Fibroblast of skin of abdomen (primary cell): ENCODE data around the gene TMEM50B. TPM values are rescaled to one million over a fixed set of nuclear protein-coding genes. Genes with fewer than 3 reads are reported as not detected.
A peak's percentile ranks its signal among the peaks of the same experiment; 100 is the strongest.
"Not testable (repeated sequence)": the region's sequence is repeated elsewhere in the genome, so short reads cannot be mapped to it uniquely, and the experiment has no call there.

Experiments
- DNase-seq: peaks from one replicate; pipeline ENCODE4 v3.0.0-alpha.2; 2013
- polyA plus RNA-seq, 2 experiments: library from polyadenylated mRNA; unstranded; fragments of 120-200 nt; gene quantifications; one replicate each; pipeline ENCODE4 v1.2.1, GENCODE V29; 2013; ENCODE audit not compliant: insufficient read length in 2 of 2

The TMEM50B gene
- 29.3 TPM for polyA plus RNA-seq (2013, experiment 1 of 2; ENCODE audit: insufficient read length)
- 26.5 TPM for polyA plus RNA-seq (2013, experiment 2 of 2; ENCODE audit: insufficient read length)

DNA sequence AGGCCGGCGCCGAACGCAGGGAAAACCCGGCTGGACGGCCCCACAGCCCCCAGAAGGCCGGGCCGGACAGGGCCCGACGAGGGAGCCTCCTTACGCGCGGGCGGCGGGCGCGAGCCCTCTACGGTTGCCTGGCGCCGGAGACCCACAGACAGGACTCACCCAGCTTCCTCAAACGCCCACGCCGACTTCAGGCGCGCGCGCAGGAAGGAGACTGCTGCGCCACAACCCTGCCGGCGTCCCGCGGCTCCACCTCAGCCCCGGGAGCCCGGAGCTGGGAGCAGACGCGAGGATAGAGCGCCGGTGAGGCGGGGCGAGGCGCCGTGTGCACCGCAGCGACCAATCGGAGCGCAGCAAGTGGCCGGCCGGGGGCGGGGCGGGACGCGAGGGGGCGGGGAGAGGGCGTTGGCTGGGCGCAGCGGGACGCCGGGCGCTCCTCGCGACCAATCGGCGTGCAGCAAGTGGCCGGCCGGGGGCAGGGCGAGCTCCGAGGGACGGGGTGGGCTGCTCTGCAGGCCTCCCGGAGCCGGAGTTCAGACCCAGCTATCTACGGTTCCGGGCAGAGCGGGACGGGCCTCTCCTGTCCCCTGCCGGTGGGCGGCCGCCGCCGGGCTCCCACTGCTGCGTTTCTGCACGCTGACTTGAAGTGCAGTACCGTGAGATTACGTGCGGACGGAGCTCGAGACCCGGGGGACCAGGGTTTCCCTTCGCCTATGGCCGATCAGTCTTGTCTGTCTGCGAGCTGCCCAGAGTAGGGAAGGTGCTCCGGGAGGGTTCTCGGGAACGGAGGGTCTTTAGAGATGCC is at the start of gene TMEM50B:
TSS of gene TMEM50B (minus strand) at position 296 of the 802 bp plus-strand sequence. CDS start 11,089 bp downstream, outside the sequence.
- peak; percentile 97 for DNase-seq

DNA sequence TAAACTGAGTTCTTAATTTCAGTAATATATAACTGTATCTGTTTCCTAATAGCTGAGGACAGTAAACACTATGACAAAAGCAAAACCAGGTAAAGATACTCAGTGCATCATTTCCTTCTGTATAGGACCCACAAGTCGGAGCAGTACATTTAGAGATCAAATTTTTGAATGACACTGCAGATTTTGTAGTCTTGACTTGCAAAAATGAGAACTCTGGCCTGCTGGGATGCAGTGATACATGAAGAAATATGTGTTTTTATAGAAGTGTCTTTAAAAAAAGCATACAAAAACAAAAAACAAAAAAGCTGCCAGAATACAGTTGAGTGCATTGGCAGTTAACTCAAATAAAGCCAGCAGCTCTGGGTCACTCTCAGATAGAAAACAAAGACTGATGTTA is 43.2 kb upstream of the TMEM50B start:
- no peak for DNase-seq

DNA sequence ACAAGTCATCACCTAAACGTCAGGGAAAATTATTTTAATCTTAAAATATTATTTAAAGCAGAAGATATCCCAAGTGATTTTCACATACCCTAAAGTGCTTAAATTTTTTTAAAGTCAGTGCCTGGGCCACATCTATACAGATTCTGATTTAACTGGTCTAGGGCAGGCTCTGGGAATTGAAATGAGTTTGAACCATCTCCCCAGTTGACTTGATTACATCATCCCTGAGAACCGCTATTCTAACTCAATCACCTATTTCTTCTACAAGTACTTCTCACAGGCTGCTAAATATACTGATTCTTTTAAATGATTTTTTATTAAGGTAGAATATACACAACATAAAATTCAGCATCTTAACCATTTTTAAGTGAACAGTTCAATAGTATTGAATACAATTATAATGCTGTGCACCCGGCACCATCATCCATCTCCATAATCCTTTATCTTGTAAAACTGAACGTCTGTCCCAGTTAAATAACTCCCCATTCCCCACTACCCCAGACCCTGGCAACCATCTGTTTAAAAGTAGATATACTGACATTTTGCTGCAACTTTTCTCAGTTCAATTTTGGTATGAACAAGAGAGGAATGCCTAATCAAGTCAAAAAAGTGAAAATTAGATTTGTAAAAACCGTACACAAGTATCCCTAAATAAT is 42.7 kb upstream of the TMEM50B start:
- no peak for DNase-seq

DNA sequence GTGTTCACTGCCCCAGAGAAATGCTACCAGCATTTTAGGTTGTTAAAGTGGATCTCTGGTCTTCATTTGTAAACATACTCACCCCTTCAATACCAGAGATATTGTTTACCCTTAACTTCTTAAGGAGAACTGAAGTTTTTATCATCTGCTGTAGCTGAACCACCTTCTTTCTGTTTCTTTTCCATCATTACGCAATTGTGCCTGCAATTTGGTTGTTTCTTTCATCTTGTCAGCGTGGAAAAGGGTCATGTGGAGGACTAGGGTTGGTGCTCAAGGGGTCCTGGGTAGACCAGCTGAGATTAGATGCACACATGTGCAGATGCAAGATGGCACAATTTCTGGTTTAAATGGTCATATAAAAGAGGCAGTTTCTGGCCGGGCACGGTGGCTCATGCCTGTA is 39.1 kb upstream of the TMEM50B start:
- no peak for DNase-seq

DNA sequence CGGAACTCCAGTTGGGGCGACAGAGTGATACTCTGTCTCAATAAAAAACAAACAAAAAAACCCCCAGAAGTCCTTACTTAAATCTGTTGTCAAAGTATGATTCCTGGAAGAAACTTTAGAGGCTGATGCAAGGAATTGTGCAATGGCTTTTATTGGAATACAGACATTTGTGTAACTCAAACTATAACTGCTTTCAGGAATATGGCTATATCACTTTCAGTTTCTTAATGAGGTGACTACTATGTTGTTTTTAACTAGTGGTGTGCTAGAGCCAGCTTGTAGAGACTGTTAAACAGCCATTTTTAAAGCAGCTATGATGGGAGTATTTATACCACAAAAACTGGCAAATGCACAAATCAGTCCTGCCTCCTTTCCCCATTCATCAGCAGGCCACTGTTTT is 34.5 kb upstream of the TMEM50B start:
- DNase-seq = peak; percentile 4

DNA sequence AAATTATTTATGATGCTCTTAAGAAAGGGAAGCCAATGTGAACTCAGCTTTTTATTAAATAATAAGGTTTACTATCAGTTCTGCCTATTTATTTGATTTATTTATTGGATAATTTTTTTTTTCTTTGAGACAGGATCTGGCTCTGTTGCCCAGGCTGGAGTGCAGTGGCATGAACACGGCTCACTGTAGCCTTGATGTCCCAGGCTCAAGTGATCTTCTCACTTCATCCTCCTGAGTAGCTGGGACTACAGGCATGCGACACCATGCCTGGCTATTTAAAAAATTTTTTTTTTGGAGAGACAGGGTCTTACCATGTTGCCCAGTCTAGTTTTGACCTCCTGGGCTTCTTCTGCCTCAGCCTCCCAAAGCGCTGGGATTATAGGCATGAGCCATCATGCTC is 32.7 kb upstream of the TMEM50B start:
- no peak for DNase-seq

DNA sequence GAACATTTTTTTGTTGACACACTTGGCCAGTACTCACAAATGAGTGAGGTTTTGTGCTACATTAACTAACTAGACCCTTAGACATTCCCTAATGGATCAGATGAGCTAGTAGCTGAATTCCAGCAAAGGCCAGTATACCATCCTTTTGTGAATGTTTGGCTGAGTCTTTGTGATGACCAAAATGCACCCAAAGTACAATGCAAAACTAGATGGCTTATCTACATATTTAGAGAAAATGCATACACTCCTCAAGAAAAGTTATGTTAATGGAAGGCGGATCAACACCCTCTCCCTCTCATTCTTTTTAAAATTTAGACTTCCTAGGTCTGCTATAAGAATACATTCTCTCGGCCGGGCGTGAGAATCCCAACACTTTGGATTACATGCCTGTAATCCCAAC is 31.9 kb upstream of the TMEM50B start:
- no peak for DNase-seq

DNA sequence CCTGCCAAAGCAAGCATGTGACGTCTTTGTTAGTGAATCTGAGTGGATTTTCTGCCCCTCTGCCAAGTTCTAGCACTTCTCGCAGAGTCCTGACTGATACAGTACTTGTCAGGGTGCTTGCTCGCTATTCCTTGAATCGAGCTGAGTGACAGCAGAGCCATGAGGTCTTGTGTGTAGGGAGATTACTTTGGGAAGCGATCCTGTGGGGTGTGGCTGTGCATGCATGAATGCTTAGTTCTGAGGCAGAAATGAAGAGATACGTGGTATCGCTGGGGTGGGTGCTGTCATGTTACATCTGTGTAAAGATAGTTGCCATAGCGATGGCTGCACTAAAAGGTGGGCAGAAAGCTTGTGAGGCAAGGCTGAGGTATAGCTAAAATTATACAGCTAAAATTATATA is 31.1 kb upstream of the TMEM50B start:
- no peak for DNase-seq

DNA sequence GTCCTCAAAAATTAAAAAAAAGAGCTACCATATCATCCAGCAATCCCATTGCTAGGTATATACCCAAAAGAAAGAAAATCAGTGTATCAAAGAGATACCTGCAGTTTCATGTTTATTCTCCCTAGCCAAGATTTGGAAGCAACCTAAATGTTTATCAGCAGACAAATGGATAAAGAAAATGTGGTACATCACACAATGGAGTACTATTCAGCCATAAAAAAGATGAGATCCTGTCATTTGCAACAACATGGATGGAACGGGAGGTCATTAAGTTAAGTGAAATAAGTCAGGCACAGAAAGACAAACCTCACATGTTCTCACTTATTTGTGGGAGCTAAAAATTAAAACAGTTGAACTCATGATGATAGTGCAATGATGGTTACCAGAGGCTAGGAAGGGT is 27.2 kb upstream of the TMEM50B start:
- DNase-seq = not testable (repeated sequence)

DNA sequence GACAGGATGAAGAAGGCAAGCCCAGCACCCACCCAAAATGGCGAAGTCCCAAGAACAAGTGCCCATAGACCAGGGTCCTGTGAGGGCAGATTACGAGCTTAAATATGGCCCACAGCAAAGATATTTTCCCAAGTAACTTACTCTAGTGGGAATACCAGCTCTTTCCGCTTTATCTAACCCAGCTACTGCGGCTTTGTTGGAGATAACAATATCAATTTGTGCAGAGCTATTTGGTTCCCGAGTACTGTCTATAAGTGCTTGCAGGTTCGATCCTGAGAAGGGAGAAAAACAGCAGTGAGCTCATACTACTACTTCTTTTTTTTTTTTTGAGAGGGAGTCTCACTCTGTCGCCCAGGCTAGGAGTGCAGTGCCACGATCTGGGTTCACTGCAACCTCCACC is 26.1 kb upstream of the TMEM50B start:
- DNase-seq = no peak

DNA sequence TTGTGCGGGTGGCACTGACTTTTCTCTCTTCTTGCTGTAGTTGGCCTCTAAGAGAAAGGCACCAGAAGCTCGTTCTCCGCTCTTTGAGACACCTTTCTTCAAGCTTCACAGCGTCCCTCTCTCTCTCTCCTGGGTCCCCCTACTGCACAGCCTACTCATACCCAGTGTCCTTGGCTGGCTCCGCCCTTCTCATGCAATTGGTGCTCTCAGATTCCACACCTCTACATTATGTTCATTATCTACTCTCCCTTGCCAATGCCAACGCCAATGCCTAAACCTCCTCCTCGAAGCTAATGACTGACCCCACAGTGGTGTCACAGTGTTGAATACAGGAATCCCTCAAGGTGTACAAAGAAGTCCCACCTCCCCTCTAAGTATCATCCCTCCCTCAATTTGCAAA is 16.6 kb upstream of the TMEM50B start:
- no peak for DNase-seq

DNA sequence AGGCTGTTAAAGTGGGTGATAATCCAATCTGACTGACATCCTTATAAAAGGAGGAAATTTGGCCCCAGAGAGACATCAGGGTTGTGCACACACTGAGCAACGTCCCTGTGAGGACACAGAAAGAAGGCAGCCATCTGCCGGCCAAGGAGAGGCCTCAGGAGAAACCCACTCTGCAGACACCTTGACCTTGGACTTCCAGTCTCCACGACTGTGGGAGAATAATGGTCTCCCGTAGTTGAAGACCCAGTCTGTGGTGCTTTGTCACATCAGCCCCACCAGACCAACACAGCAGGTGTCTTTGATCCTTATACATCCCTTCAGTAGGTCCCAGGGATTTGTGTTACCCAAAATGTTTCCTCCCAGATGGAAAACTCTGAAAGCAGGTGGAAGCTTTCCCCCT is 16.0 kb upstream of the TMEM50B start:
- no peak for DNase-seq

DNA sequence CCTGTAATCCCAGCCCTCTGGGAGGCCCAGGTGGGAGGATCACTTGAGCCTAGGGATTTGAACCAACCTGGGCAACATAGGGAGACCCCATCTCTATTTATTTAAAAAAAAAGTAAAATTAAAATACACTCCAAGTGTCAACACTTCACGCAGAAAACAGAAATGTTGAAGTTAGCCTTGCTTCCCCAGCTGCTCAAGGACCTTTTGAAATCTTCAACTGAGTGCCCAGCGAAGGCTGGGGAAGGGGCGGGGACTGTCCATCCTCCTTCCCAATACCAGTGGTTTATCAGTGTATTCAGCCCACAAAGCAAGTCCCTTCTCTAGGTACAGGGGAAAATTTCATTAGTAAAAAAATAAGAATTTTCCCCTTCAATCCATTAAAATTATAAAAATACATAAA is 14.0 kb upstream of the TMEM50B start:
- DNase-seq = no peak

DNA sequence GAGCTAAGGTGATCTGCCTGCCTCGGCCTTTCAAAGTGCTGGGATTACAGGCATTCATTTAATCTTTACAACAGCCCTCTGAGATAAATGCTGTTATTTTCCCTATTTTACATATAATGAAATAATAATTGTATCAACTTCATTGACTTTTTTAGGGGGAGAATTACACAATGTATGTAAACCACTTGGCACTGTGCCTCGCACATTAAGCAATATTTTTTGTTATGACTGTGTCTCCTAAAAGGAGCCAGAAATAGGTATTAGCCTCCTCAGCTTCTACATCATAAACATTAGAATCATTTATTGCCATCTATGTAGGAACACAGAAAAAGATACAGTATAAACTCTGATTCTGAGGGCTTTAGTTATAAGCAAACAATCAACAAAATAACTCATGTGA is 12.8 kb upstream of the TMEM50B start:
- peak; percentile 59 for DNase-seq

DNA sequence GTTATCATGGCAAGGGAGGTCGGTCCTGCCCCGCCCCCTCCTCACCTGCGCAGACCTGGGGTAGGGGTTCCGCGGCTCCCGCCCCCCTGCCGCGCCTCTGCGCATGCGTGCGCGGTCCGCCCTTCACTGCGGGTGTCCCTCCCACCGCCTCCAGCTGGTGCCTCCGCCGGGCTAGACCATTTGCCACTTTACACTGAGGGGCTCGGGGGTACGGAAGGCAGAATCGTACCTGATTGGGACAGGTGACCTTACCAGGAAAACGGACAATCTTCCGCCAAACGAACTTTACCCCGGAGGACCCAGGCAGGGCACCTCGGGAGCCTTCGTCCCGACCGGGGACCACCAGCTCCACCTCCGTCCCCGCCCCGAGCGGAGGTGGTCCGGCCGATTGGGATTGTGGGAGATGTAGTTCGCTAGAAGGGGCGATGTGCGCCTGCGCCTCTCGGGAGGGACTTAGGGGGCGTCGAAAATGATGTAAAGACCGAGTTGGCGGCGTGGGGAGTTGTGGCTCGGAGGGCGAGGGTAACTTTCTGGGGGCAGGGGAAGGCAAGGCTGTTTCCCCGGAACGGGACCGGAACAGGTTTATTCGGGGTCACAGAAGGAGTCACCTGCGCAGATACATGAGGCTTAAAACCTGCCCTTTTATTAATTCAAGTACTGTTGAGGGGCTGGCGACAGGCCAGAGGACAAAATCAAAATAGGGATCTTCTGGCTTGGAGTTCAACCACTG is 11.8 kb upstream of the TMEM50B start, which contains the start of gene DNAJC28:
TSS of gene DNAJC28 (minus strand) at position 344 of the 730 bp plus-strand sequence. CDS start 2,323 bp downstream, outside the sequence.
- DNase-seq = peak; percentile 94

DNA sequence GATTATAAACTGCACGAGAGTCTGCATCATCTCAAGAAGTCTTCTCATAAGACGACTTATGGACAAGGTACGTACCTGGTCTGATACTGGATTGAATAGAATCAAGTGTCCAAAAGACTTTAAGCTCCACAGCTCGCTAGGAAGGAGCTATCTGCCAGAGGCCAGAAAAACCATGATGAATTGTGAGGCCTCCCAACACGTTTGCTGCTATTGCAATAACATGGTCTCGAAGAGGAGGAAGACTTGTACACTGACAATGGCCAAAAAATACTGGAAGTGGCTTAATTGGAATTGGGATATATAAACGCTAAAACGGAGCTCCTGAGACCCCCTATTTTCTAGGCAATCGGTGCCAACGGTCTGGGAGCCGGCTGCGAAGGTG is 11.2 kb upstream of the TMEM50B start:
- DNase-seq = no peak

DNA sequence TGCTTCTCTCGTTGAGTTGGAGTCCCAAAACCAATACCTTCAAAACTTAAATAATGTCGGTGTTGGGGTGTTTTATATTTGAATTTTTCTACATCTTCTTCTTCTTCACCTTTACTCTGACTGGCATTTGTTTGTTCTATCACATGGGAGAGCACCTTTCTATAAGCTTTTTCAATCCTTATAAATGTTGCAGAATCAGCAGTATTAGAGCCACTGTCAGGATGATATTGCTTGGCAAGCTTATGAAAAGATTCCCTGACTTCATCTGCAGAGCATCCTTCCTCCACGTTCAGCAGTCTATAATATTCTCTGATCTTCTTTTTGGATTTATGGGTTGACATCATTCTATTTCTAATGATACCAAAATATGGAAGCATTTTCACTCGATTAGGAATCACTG is 9.2 kb upstream of the TMEM50B start:
- DNase-seq = no peak

DNA sequence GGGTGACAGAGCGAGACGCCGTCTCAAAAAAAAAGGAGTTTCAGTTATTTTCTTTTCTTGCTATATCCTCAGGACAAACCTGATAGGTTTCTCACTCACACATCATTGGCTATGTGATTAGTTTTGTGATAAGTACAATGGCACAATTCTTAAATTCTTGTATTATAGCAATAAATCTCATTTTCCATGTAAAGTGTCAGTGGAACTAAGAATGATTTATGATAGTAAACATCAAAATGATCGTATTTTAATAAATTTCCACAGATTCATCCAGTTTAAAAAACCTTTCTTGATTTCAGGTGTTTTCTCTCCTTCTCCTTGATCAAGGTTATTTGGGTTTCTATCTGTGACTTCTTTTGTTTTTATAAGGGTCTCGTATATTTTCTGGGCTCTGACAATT is 8.2 kb upstream of the TMEM50B start:
- no peak for DNase-seq

DNA sequence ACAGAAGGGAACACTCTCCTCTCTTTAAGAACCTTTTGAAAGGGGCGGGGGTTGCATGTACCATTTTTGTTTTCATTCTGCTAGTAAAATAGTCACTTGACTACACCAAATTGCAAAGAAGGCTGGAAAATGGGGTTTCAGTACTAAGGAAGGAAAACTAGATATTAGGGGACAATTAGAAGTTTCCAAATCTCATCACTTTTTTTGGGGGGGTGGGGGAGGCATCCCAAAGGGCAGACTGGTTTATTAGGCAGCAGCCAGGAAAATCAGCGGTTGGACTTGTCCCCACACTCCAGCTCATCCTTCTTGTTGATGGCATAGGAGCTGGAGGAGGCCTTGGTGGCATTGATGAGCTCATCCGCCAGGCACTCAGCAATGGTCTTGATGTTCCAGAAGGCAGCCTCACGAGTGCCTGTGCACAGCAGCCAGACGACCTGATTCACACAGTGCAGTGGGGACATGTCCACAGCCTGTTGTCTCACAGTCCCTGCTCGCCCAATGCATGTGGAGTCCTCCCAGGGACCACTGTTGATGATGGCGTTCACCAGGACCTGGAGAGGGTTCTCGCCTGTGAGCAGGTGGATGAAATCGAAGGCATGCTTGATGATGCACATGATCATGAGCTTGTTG is 1.7 kb upstream of the TMEM50B start:
- no peak for DNase-seq

DNA sequence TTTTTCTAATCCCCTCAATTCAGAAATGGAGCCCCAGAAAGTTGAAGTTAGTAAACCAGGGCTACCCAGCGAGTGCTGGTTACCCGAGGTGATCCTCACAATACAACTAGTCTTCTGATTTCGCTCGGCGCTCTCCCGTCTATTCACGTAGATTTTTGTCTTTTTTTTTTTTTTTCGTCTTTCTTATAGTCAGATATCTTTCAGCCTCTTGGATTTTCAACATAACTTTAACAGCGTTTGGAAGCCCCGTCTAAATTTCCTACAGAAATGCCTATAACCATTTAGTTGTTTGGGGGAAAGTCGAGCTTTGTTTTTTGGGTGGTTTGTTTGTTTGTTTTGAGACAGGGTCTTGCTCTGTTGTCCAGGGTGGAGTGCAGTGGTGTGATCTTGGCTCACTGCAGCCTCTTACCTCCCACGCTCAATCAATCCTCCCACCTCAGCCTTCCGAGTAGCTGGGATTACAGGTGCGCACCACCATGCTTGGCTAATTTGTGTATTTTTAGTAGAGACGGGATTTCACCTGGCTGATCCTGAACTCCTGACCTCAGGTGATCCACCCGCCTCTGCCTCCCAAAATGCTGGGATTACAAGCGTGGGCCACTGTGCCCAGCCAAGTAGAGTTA is 818 bp upstream of the TMEM50B start:
- no peak for DNase-seq

DNA sequence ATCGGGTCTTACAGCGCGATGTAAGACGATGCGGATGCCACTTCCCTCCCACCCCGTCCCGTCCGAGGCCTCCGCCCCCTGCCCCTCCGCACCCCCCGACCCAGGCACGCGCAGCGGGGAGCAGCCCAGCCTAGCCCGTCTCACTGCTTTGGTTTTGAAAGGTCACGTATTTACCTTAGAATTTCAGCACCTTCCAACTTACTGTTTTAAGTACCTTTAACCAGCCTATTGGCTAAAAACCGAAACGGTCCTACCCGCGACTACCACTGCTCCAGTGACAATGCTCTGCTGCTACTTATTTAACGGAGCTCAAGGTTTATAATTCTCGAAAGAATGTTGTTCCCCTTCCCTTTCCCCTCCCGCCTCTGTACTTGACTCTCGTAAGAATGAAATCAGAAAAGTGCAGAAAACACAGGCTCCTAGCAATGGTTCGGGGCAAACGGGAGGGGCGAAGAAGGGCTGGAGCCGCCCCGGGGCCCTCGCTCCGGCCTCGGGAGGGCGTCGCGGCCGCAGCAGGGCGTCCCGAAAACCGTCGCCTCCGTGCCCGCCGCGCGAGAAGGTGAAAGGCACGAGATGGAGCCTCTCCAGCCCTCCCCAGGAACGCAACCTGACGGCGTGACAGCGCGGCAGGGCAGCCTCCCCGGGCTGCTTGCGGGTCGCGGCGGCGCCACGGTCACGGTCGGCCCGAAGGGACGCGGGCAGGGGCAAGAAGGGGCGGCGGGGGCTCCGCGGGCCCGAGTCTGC is 667 bp downstream of the TMEM50B start:
- peak; percentile 11 for DNase-seq

DNA sequence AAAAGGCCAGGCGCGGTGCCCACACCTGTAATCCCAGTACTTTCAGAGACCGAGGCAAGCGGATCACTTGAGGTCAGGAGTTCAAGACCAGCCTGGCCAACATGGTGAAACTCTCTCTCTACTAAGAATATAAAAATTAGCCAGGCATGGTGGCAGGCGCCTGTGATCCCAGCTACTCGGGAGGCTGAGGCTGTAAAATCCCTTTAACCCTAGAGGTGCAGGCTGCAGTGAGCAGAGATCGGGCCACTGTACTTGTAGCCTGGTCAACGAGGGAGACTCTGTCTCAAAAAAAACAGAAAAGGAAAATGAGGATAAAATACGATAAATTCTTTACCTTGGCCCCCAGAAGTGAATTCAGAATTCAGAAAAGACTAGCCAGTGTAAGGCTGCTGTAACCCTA is 1.6 kb downstream of the TMEM50B start:
- DNase-seq = no peak
